ENCODE measurements around the gene RPA3. TPM values are rescaled to one million over a fixed set of nuclear protein-coding genes. Genes with fewer than 3 reads are reported as not detected.

The RPA3 gene
- total RNA-seq, 1 experiment from 2014 or later = 61.4 TPM

DNA sequence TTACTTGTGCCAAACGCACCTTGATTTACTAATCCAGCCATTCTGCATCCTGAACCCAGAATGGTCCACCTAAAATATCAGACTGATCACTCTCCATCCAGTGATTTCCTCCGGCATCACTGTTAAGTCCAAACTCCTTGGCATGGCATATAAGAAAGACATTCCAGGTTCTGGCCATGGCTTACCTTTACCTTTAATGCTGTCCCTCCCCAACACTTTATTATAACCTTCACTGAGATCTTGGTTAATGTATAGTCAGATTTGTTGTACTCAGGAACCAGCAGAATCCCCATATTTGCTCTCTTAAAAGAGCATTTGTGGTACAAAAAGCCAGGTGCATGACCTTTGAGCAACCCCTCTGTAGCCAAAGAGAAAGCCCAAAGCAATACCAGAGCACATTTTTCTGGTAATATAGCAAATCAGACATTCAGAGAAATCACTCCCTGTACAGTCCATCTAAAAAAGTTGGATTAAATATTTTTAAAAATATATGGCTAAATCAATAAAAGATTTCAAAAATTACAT is 67.7 kb downstream of the RPA3 start:
- intact Hi-C loops (cut with micrococcal nuclease; ENCODE audit: unreplicated experiment) = no loop called here
- H3K27ac ChIP-seq (ENCODE audit: low read depth, low read length, poor library complexity, severe bottlenecking) = no peak overlapping the region
- no TSS peak for BruUV-seq (replicated peaks)

DNA sequence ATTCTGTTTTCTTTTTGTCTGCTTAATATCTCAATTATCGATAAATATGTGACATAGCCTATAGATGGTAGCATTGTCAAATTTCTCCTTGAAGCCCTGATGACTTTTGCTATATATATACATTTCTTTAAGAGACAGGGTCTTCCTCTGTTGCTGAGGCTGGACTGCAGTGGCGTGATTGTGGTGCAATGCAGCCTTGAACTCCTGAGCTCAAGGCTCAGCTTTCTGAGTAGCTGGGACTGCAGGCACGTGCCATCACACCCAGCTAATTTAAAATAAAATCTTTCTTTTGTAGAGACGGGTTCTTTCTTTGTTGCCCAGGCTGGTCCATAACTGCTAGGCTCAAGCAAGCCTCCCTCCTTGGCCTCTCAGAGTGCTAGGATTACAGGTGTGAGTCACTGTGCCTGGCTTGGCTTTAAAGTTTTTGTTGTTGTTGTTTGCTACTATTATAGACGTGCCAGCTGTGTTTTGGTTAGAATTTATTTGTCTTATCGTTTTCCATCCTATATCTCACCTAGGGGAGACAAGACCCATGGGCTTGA is 70.8 kb downstream of the RPA3 start:
- no TSS peak for BruUV-seq (replicated peaks)
- H3K27me3 ChIP-seq (replicated peaks; ENCODE audit: insufficient read depth, low read depth, low read length, poor library complexity) = no peaks in the 10 kb centered on the region
- TF ChIP-seq, protein P1, sequence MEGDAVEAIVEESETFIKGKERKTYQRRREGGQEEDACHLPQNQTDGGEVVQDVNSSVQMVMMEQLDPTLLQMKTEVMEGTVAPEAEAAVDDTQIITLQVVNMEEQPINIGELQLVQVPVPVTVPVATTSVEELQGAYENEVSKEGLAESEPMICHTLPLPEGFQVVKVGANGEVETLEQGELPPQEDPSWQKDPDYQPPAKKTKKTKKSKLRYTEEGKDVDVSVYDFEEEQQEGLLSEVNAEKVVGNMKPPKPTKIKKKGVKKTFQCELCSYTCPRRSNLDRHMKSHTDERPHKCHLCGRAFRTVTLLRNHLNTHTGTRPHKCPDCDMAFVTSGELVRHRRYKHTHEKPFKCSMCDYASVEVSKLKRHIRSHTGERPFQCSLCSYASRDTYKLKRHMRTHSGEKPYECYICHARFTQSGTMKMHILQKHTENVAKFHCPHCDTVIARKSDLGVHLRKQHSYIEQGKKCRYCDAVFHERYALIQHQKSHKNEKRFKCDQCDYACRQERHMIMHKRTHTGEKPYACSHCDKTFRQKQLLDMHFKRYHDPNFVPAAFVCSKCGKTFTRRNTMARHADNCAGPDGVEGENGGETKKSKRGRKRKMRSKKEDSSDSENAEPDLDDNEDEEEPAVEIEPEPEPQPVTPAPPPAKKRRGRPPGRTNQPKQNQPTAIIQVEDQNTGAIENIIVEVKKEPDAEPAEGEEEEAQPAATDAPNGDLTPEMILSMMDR (conservative IDR thresholded peaks at IDR 0.05; ENCODE audit: low read depth, low read length) = no peak
- TF ChIP-seq EZH2 (IDR thresholded peaks at IDR 0.05; ENCODE audit: borderline replicate concordance, low read depth, low read length, poor library complexity, severe bottlenecking) = no peak
- no peak overlapping the region for H3K4me3 ChIP-seq (ENCODE audit: low read depth, low read length, poor library complexity, severe bottlenecking)
- no peaks in the 10 kb centered on the region for H3K36me3 ChIP-seq (ENCODE audit: insufficient read depth, low read length, poor library complexity, severe bottlenecking)
- no peak overlapping the region for H3K27ac ChIP-seq (ENCODE audit: low read depth, low read length, poor library complexity, severe bottlenecking)
- intact Hi-C loops (cut with micrococcal nuclease; ENCODE audit: unreplicated experiment) = no loop called here
- CTCF ChIA-PET = no interaction called here
- H3K4me1 ChIP-seq (ENCODE audit: insufficient read depth, low read length, poor library complexity, severe bottlenecking) = no peaks in the 10 kb centered on the region
- DNase-seq (ENCODE audit: low spot score) = no peak
- POLR2A ChIA-PET (ENCODE audit: low non-redundant PET) = no interaction called here
- H3K9me3 ChIP-seq (ENCODE audit: low read depth, low read length, poor library complexity, severe bottlenecking) = no peaks in the 10 kb centered on the region

More for the DNA sequence above, 67.7 kb downstream of the RPA3 start:
- Histone ChIP-seq H3K9me3 (ENCODE audit: low read depth, low read length, poor library complexity, severe bottlenecking) (no peaks in the 10 kb centered on the region), H3K36me3 (ENCODE audit: insufficient read depth, low read length, poor library complexity, severe bottlenecking) (no peaks in the 10 kb centered on the region), H3K4me1 (ENCODE audit: insufficient read depth, low read length, poor library complexity, severe bottlenecking) (no peaks in the 10 kb centered on the region), H3K4me3 (ENCODE audit: low read depth, low read length, poor library complexity, severe bottlenecking) (no peak overlapping the region), H3K27me3 (replicated peaks; ENCODE audit: insufficient read depth, low read depth, low read length, poor library complexity) (no peaks in the 10 kb centered on the region)
- no peak for DNase-seq (ENCODE audit: low spot score)
- ChIA-PET POLR2A (ENCODE audit: low non-redundant PET) (no interaction called here), CTCF (no interaction called here)
- TF ChIP-seq EZH2 (IDR thresholded peaks at IDR 0.05; ENCODE audit: borderline replicate concordance, low read depth, low read length, poor library complexity, severe bottlenecking) = no peak
- TF ChIP-seq, protein P1 (conservative IDR thresholded peaks at IDR 0.05; ENCODE audit: low read depth, low read length) = no peak

DNA sequence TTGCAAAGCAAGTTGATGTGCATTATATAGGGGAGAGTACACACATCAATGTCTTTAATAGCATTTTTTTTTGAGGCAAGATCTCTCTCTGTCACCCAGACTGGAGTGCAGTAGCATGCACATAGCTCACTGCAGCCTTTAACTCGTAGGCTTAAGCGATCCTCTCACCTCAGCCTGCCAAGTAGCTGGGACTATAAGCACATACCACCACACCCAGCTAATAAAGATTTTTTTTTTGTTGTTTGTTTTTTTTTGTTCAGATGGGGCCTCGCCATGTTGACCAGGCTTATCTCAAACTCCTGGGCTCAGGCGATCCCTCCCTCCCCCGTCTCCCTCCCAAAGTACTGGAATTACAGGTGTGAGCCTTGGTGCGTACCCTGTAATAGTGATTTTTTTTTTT is 76.3 kb downstream of the RPA3 start:
- ChIA-PET CTCF (no interaction called here), POLR2A (ENCODE audit: low non-redundant PET) (no interaction called here)
- BruUV-seq (replicated peaks) = no TSS peak
- DNase-seq (ENCODE audit: low spot score) = no peak
- Histone ChIP-seq H3K27me3 (replicated peaks; ENCODE audit: insufficient read depth, low read depth, low read length, poor library complexity) (no peaks in the 10 kb centered on the region), H3K27ac (ENCODE audit: low read depth, low read length, poor library complexity, severe bottlenecking) (no peak overlapping the region), H3K9me3 (ENCODE audit: low read depth, low read length, poor library complexity, severe bottlenecking) (no peaks in the 10 kb centered on the region), H3K36me3 (ENCODE audit: insufficient read depth, low read length, poor library complexity, severe bottlenecking) (peaks cover 6% of the 10 kb centered on the region), H3K4me3 (ENCODE audit: low read depth, low read length, poor library complexity, severe bottlenecking) (no peak overlapping the region), H3K4me1 (ENCODE audit: insufficient read depth, low read length, poor library complexity, severe bottlenecking) (peaks cover 6% of the 10 kb centered on the region)
- intact Hi-C loops (cut with micrococcal nuclease; ENCODE audit: unreplicated experiment) = no loop called here
- TF ChIP-seq EZH2 (IDR thresholded peaks at IDR 0.05; ENCODE audit: borderline replicate concordance, low read depth, low read length, poor library complexity, severe bottlenecking) = no peak
- TF ChIP-seq, protein P1 (conservative IDR thresholded peaks at IDR 0.05; ENCODE audit: low read depth, low read length) = no peak
